Keratinocyte (primary cell): Measurements from ENCODE around the gene TMEM9. TPM values are rescaled to one million over a fixed set of nuclear protein-coding genes. Genes with fewer than 3 reads are reported as not detected.

Experiments used
- DNase-seq: peaks from one replicate; pipeline ENCODE4 v3.0.0-alpha.2; 2011; ENCODE audit warnings: low read depth, missing footprints, low spot score
- FAIRE-seq: peaks from 2 replicates; lab custom pipeline; 2011; peaks lifted over from hg19 to GRCh38; lab: Jason Lieb, UNC
- H2AFZ ChIP-seq: 2 replicates; pipeline ENCODE4 v1.6.0; 2012; ENCODE audit warnings: low read length, control low read depth, inconsistent platforms; ENCODE audit not compliant: control insufficient read depth
- H3K27ac ChIP-seq: 2 replicates; pipeline ENCODE4 v1.5.1; 2011; ENCODE audit warnings: low read length; ENCODE audit not compliant: control insufficient read depth, insufficient read depth
- H3K27me3 ChIP-seq: 3 replicates; pipeline ENCODE4 v1.6.0; 2011; ENCODE audit warnings: low read length; ENCODE audit not compliant: control insufficient read depth, insufficient read depth; ENCODE audit errors: extremely low read depth
- H3K36me3 ChIP-seq, 2 experiments: 2 replicates in 1 of 2; 3 replicates in 1 of 2; pipeline ENCODE4 v1.5.1; 2011; ENCODE audit warnings: low read length in 2 of 2, mild to moderate bottlenecking in 1 of 2; ENCODE audit not compliant: control insufficient read depth in 2 of 2, insufficient read depth in 2 of 2; ENCODE audit errors: extremely low read depth in 1 of 2
- H3K4me1 ChIP-seq: 3 replicates; pipeline ENCODE4 v1.5.1; 2011; ENCODE audit warnings: low read length; ENCODE audit not compliant: control insufficient read depth, insufficient read depth; ENCODE audit errors: extremely low read depth
- H3K4me2 ChIP-seq: 3 replicates; pipeline ENCODE4 v1.6.0; 2011; ENCODE audit warnings: low read depth, low read length; ENCODE audit not compliant: control insufficient read depth, insufficient read depth; ENCODE audit errors: extremely low read depth
- H3K4me3 ChIP-seq, 3 experiments: fragments of 200-600 bp in 1 of 3; sonication (generic) in 1 of 3; 2 replicates in 2 of 3; 3 replicates in 1 of 3; pipeline ENCODE4 v1.5.1; 2011 to 2016; ENCODE audit warnings: low read length in 3 of 3, mild to moderate bottlenecking in 3 of 3, control low read depth in 2 of 3, inconsistent platforms in 1 of 3, low read depth in 1 of 3, mixed read lengths in 1 of 3, mixed run types in 1 of 3, moderate library complexity in 1 of 3; ENCODE audit not compliant: control insufficient read depth in 2 of 3, insufficient read depth in 2 of 3; ENCODE audit errors: extremely low read depth in 1 of 3
- H3K79me2 ChIP-seq: 2 replicates; pipeline ENCODE4 v1.6.0; 2012; ENCODE audit warnings: low read length; ENCODE audit not compliant: control insufficient read depth, insufficient read depth
- H3K9ac ChIP-seq: 3 replicates; pipeline ENCODE4 v1.6.0; 2011; ENCODE audit warnings: low read length; ENCODE audit not compliant: control insufficient read depth, insufficient read depth; ENCODE audit errors: extremely low read depth
- H3K9me1 ChIP-seq: 3 replicates; pipeline ENCODE4 v1.6.0; 2011; ENCODE audit warnings: low read length; ENCODE audit not compliant: control insufficient read depth, insufficient read depth; ENCODE audit errors: extremely low read depth
- H3K9me3 ChIP-seq: 2 replicates; pipeline ENCODE4 v1.5.1; 2012; ENCODE audit warnings: low read depth, low read length; ENCODE audit not compliant: control insufficient read depth
- H4K20me1 ChIP-seq: 3 replicates; pipeline ENCODE4 v1.6.0; 2011; ENCODE audit warnings: low read length; ENCODE audit not compliant: control insufficient read depth, insufficient read depth; ENCODE audit errors: extremely low read depth
- EZH2 ChIP-seq: IDR thresholded peaks from one replicate; pipeline ENCODE4 v1.6.1; 2012; ENCODE audit warnings: inconsistent platforms, mild to moderate bottlenecking, low read length, moderate library complexity
- dilution Hi-C: fragments of 300-500 bp; cut with MboI; formaldehyde crosslinking; loops from one replicate; pipeline ENCODE4 v1.7.0; 2020; ENCODE audit warnings: low sequenced_read_pairs; ENCODE audit not compliant: extremely low pct_ligation_motif_present
- polyA plus RNA-seq, 5 experiments: library from polyadenylated mRNA; depleted of rRNA in 3 of 5; stranded (reverse) in 3 of 5; stranded (forward) in 1 of 5; unstranded in 1 of 5; fragments of >200 nt; gene quantifications; 1 replicate in 1 of 5; 2 replicates in 3 of 5; 3 replicates in 1 of 5; pipeline versions ENCODE4 v1.2.1 to v1.2.3, GENCODE V29; 2011 to 2012; ENCODE audit warnings: missing spikeins in 2 of 5, low read depth in 1 of 5, low replicate concordance in 1 of 5
- TF ChIP-seq, protein P1 (sequence below), 3 experiments: IDR thresholded peaks in 1 of 3; conservative IDR thresholded peaks in 1 of 3; optimal IDR thresholded peaks in 1 of 3; 2 replicates in 2 of 3; 3 replicates in 1 of 3; pipeline versions ENCODE3 to v1.5.1; 2011; ENCODE audit warnings: low read length in 3 of 3, mild to moderate bottlenecking in 3 of 3, moderate library complexity in 2 of 3, control low read depth in 1 of 3, inconsistent platforms in 1 of 3; ENCODE audit not compliant: insufficient read depth in 2 of 3; ENCODE audit errors: extremely low read depth in 1 of 3

Gene TMEM9
- polyA plus RNA-seq, 1 donor (not counting 4 experiments of a cell fraction or from before 2014, with no cell fraction given) = 56.0 TPM

DNA sequence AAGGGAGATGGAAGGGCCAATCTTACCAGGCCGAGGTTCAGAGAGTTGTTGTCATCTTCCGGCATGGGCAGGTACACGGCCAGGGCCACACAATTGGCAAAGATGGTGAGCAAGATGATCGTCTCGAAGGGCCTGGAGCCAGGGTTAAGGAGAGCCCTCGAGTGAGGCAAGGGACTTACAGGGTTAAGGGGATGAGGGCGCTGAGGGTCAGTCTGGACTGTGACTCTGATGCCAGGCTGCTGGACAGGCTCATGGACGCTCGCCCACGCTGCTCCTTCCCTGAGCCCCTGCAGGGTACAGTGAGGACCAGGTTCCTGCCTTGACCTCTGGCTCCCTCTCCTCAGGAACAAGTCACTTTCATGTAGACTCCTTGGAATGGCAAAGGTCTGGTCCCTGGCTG lies 44.1 kb downstream of the TMEM9 start:
- no peak overlapping the region for H2AFZ ChIP-seq
- TF ChIP-seq, protein P1, sequence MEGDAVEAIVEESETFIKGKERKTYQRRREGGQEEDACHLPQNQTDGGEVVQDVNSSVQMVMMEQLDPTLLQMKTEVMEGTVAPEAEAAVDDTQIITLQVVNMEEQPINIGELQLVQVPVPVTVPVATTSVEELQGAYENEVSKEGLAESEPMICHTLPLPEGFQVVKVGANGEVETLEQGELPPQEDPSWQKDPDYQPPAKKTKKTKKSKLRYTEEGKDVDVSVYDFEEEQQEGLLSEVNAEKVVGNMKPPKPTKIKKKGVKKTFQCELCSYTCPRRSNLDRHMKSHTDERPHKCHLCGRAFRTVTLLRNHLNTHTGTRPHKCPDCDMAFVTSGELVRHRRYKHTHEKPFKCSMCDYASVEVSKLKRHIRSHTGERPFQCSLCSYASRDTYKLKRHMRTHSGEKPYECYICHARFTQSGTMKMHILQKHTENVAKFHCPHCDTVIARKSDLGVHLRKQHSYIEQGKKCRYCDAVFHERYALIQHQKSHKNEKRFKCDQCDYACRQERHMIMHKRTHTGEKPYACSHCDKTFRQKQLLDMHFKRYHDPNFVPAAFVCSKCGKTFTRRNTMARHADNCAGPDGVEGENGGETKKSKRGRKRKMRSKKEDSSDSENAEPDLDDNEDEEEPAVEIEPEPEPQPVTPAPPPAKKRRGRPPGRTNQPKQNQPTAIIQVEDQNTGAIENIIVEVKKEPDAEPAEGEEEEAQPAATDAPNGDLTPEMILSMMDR (optimal IDR thresholded peaks at IDR 0.05 in 1 of 3, IDR thresholded peaks at IDR 0.05 in 1 of 3, conservative IDR thresholded peaks at IDR 0.05 in 1 of 3; ENCODE audit: extremely low read depth in 1 of 3, insufficient read depth in 2 of 3, low read length in 3 of 3) = no peak
- TF ChIP-seq EZH2 = no peak
- no peaks in the 10 kb centered on the region for H4K20me1 ChIP-seq
- H3K9me1 ChIP-seq = no peaks in the 10 kb centered on the region
- no peaks in the 10 kb centered on the region for H3K36me3 ChIP-seq
- no peak overlapping the region for H3K9ac ChIP-seq
- DNase-seq = no peak
- H3K9me3 ChIP-seq = no peaks in the 10 kb centered on the region
- H3K4me3 ChIP-seq = no peak overlapping the region
- dilution Hi-C loops = no loop called here
- no peaks in the 10 kb centered on the region for H3K79me2 ChIP-seq
- no peak overlapping the region for H3K27ac ChIP-seq
- no peaks in the 10 kb centered on the region for H3K4me1 ChIP-seq
- FAIRE-seq = no peak
- no peak overlapping the region for H3K4me2 ChIP-seq
- peaks cover 18% of the 10 kb centered on the region for H3K27me3 ChIP-seq

DNA sequence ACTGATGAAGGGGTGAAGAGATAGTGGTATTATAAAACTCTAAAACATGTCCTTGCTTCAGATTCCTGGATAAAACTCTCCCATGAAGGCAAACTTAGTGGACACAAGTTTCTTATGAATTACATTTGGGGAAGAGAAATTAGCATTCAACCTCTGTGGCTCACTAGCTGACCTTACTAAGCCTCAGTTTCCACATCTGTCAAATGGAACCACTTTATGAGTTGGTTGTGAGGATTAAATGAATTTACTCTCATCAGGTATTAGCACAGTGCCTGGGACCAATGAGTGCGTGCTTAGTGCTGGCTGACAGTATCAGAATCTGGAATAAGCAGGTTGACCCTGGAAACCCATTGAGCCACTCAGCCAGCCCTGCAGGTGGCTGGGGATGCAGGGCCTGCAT lies 44.6 kb downstream of the TMEM9 start:
- TF ChIP-seq, protein P1 (optimal IDR thresholded peaks at IDR 0.05 in 1 of 3, IDR thresholded peaks at IDR 0.05 in 1 of 3, conservative IDR thresholded peaks at IDR 0.05 in 1 of 3; ENCODE audit: extremely low read depth in 1 of 3, insufficient read depth in 2 of 3, low read length in 3 of 3) = no peak
- no peak for TF ChIP-seq EZH2
- no peaks in the 10 kb centered on the region for H4K20me1 ChIP-seq
- no peaks in the 10 kb centered on the region for H3K9me3 ChIP-seq
- no peak overlapping the region for H3K4me2 ChIP-seq
- no peaks in the 10 kb centered on the region for H3K79me2 ChIP-seq
- no peak for DNase-seq
- peaks cover 14% of the 10 kb centered on the region for H3K27me3 ChIP-seq
- H2AFZ ChIP-seq = no peak overlapping the region
- no peak overlapping the region for H3K4me3 ChIP-seq
- dilution Hi-C loops = no loop called here
- no peaks in the 10 kb centered on the region for H3K36me3 ChIP-seq
- H3K9me1 ChIP-seq = no peaks in the 10 kb centered on the region
- no peak for FAIRE-seq
- no peak overlapping the region for H3K9ac ChIP-seq
- no peak overlapping the region for H3K27ac ChIP-seq
- H3K4me1 ChIP-seq = no peaks in the 10 kb centered on the region
